HG02938 (cell line): ENCODE measurements around the gene DEFB132.

Experiments
- ATAC-seq: cut with Tn5 transposase; IDR thresholded peaks from one replicate; pipeline ENCODE4 v1.9.1; 2021; ENCODE audit warnings: mild to moderate bottlenecking, moderate library complexity; ENCODE audit not compliant: unreplicated experiment

The DEFB132 gene

DNA sequence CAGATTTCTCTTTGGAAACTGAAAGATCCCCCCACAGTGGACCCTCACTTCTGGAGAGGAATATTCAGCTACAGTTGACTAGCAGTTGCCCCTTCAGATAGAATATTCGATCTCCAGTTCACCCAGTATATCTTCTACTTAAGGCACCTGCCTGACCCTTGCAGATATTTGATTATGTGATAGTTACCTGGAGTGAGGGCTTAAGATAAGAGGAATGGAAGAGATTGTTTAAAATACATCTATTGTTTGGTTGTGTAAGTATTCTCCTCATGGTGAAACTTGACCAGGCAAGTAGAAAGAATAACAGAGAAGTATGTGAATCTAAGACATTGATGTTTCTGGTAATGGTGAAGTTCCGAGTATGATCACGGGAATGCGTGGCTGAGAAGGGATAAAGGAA is 38.3 kb downstream of the DEFB132 start:
- ATAC-seq, result no peak

DNA sequence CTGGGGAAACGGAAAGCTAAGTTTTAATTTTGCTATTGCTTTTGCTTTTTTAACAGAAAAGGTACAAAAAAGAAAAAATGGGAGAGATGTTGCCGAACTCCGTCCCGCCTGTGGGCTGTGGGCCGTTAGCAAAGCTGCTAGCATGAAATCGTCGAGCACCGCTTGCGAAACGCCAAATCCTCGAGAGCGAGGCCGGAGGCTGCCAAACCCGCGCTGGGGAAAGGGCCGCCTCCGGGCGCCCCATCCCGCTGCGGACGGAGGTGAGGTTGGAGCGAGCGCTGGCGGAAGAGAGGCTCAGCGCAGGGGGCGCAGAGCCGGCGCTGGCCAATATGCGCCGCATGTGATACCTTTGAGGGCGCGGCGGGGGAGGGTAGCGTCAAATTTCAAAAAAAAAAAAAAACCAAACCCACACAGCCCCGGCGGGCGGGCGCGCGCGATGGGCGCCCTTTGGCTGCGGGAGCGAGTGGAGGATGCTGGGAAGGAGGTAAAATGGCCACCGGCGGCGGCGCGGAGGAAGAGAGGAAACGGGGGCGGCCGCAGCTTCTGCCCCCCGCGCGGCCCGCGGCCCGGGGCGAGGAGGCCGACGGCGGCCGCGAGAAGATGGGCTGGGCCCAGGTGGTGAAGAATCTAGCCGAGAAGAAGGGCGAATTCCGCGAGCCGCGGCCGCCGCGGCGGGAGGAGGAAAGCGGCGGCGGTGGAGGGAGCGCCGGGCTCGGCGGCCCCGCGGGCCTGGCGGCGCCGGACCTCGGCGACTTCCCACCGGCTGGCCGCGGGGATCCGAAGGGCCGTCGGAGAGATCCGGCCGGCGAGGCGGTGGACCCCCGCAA is 39.8 kb downstream of the DEFB132 start, which contains the start of gene ZCCHC3:
TSS of gene ZCCHC3 (plus strand) at position 473 of the 827 bp plus-strand sequence. CDS start at position 490, 17 bp downstream.
- peak; percentile 74 for ATAC-seq

DNA sequence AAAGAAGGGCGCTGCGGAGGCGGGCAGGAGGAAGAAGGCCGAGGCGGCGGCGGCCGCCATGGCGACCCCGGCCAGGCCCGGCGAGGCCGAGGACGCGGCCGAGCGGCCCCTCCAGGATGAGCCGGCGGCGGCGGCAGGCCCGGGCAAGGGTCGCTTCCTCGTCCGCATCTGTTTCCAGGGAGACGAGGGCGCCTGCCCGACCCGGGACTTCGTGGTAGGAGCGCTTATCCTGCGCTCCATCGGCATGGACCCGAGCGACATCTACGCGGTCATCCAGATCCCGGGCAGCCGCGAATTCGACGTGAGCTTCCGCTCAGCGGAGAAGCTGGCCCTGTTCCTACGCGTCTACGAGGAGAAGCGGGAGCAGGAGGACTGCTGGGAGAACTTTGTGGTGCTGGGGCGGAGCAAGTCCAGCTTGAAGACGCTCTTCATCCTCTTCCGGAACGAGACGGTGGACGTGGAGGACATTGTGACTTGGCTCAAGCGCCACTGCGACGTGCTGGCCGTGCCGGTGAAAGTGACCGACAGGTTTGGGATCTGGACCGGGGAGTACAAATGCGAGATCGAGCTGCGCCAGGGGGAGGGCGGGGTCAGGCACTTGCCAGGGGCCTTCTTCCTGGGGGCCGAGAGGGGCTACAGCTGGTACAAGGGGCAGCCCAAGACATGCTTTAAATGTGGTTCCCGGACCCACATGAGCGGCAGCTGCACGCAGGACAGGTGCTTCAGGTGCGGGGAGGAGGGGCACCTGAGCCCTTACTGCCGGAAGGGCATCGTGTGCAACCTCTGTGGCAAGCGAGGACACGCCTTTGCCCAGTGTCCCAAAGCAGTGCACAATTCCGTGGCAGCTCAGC is 40.6 kb downstream of the DEFB132 start:
- ATAC-seq, result peak; percentile 20

DNA sequence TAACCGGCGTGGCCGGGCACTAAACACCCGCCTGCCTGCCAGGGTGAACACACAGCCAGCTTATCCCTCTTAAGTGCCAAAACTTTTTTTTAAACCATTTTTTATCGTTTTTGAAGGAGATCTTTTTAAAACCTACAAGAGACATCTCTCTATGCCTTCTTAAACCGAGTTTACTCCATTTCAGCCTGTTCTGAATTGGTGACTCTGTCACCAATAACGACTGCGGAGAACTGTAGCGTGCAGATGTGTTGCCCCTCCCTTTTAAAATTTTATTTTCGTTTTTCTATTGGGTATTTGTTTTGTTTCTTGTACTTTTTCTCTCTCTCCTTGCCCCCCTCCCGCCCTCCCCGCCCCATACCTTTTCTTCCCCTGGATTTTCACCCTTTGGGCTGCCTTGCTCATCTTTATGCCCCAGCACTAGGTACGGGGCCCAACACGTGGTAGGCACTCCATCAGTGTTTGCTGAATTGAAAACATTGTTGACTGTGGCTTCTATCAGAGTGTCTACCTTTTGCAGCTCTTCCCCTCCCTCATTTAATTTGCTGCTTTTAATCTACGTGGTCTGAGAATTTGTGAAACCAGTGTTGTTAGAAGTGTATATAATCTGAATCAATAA is 41.4 kb downstream of the DEFB132 start:
- ATAC-seq, result no peak

DNA sequence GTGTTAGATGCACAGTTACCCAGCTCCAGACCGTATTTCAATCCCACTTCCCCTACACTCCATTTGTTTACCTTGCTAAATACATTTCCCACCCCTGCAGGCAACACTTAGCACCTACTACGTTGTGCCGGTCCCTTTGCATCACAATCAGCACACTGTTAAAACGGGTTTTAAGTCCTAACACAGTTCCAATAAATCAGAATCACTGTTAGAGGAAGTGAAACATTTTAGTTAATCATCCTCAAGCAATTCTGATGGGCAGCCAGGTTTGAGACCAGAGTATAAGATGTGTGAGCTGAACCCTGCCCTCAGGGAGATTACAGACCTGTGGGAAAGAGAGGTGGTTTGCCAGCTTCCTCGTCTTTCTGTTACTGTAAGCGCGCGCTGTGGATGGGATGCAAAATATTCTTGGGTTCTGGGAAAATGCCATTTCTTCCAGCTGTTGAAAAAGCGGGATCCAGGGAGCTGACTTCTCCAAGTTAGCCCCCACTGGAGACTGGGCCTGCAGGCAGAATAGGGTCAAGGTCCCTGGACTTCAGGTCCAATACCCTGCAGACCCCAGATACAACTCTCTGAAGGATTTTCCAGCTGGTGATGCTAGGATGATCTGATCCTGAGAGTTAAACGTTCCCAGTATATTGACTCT is 42.9 kb downstream of the DEFB132 start:
- no peak for ATAC-seq

DNA sequence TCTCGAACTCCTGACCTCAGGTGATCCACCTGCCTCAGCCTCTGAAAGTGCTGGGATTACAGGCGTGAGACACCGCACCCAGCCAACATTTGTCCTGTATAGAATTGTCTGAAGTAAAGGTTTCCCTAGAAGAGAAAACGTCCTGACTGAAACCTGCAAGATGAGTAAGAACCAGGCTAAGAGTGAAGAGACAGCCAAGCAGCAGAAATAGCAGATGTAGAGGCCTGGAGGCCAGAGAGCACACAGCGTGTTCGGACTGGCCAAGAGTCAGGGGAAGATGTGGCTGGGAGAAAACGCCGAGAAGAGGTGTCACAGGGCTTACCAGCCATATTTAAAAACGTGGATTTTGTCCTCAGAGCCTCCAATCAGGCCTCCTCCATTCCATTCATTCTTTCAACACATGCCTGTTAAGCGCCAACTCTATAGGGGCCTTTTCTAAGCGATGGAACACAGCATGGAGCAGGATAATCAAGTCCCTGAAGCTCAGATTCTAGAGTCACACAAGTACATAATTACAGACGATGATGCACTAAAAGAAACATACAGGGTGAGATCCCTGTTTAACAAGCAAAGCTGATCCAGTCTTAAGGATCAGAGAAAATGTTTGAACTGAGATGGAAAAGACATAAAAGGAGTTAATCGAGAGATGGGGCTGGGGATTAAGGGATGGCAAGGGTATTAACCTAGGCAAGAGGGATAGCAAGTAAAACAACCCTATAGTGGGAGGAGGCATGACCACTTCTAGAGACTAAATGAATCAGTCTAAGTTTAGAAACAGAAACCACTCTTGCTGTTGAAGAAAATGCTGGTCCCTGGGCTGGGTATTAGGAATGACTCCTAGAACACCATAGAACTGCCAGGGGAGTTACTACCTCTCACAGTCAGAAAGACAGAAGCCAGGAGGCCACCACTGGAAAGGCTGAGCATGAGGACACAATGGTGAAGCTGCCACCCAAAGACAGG is 44.6 kb downstream of the DEFB132 start:
- no peak for ATAC-seq

DNA sequence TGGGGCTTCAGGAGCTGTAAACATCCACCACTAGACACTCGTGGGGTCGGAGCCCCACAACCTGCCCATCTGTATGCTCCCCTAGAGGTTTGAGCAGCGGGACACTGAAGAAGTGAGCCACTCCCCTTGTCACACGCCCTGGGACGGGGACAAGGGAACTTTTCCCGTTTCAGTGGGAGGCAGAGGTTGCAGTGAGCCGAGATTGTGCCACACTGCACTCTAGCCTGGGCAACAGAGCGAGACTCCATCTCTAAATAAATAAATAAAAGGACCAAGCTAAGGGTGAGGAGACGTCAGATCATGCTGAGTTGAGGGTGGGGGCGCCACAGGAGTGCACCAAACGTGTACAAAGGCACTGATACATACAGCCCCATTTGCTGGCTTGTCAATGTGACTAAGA is 48.2 kb downstream of the DEFB132 start:
- no peak for ATAC-seq

DNA sequence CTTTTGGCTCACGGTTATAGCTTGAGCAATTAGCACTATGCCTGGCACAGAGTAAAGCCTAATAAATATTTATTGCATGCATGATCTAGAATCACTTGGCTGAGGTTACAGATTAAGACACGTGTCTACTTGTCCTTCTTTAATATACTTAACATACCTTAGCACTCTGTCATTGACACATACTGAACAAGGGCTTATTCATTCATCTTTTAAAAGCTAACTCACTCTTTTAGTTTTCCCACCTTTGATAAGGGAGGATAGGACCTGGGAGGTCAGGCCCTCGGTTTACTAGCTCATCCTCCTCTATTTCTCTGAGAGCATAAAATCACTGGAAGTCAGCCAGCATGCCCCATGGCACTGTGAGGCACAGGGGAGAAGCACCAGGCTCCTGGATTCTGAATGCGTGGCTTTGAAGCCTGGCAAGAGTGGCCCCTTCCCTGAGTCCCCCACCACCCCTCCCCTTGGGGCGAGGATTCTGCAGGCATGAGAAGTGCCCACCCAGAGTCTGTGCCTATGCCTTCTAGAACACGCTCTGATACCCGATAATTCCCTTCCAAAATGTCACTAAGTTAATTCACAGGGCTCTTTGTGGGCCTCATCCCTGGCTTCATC is 51.0 kb downstream of the DEFB132 start:
- no peak for ATAC-seq

DNA sequence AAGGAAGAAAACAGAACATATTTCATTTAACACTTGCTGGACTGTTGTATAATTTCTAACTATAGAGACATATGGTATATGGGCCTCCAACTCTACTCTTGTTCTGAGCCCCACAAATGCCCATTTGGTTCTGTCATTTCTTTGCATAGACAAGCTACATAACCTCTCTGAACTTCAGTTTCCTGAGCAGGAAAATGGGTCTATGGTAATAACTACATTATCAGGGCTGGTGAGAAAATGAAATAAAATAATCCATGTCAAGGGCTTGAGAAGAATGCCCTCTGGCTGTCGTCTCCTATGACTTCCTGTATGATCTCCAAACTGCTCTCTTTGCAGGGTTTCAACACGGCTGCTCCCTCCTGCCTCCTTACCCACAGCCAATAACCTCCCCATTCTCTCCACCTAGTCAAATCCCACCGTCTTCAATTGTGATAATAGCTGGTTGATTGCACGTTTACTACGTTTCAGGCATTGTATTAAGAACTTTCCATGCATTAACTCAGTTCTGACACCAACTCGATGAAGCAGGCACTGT is 51.8 kb downstream of the DEFB132 start:
- ATAC-seq, result no peak

DNA sequence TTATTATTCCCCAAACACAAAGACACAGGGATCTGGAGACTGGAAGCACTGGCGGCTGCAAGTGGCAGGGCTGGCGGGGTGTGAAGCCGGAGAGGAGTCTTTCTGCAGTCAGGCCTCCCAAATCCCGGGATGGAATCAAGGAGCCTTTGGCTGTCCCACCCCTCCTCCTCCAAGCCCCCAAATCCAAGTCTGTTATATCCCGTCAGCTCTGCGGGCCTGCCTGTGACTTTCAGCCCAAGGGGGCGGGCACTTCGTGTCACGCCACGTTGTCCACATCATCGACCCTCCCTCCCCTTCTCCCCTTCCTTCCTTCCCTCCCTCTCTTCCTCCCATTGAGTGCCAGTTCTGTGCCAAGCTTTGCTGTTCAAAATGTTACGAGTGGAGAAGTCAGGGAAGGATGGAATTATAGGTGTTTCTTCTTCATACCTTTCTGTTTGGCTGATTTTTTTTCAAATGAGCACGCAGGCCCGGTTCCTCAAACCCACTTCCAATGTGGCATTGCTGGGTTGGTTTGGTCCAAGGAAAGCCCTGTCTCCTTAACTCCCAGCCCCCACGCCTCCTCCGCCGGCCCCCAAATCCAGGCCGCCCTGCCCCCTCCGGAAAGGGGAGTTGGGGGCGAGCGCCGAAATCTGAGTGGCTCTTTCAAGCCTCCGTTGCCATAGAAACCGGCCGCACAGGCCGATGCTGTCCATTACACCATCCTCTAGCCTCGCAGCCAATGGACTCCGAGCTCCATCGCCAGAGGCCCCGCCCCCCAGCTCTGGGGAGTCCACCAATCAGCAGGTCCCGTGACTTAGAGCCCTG is 52.5 kb downstream of the DEFB132 start:
- ATAC-seq, result peak; percentile 96

DNA sequence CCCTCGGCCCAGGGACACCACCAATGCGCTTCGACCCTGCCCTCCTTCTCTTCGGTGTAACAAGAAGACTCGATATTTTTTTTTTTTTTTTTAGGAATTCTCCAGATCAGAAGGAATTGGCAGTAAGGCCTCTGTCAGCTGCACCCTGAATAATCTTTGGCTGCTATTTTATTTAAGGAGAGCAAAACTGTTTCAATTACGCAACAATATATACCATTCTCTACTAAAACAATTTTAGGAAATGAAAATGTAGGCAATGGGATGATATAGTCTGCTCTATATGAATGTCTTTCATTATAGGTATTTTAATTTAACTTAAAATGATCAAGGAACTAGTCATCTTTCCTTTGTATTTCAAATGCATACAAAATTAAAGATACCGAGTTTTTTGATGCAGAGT is 53.1 kb downstream of the DEFB132 start:
- ATAC-seq, result no peak
